Osteocyte (in vitro differentiated cells): ENCODE data around the gene GFY. TPM values are rescaled to one million over a fixed set of nuclear protein-coding genes. Genes with fewer than 3 reads are reported as not detected.

Source experiments
- DNase-seq: peaks from one replicate; pipeline ENCODE4 v3.0.0; 2021; ENCODE audit warnings: mixed read lengths; ENCODE audit not compliant: unreplicated experiment; ENCODE audit errors: extremely low spot score
- H3K27ac Mint-ChIP-seq: one replicate; pipeline ENCODE4 v1.8.0; 2021; ENCODE audit warnings: mild to moderate bottlenecking, mixed read lengths; ENCODE audit not compliant: unreplicated experiment
- H3K27me3 Mint-ChIP-seq: one replicate; pipeline ENCODE4 v1.8.0; 2021; ENCODE audit warnings: mixed read lengths; ENCODE audit not compliant: unreplicated experiment
- H3K36me3 Mint-ChIP-seq: one replicate; pipeline ENCODE4 v1.8.0; 2021; ENCODE audit warnings: mixed read lengths; ENCODE audit not compliant: unreplicated experiment
- H3K4me1 Mint-ChIP-seq: one replicate; pipeline ENCODE4 v1.8.0; 2021; ENCODE audit warnings: mixed read lengths; ENCODE audit not compliant: unreplicated experiment
- H3K4me3 Mint-ChIP-seq: one replicate; pipeline ENCODE4 v1.8.0; 2021; ENCODE audit warnings: mild to moderate bottlenecking, moderate library complexity, mixed read lengths; ENCODE audit not compliant: unreplicated experiment
- H3K9me3 Mint-ChIP-seq: one replicate; pipeline ENCODE4 v1.8.0; 2021; ENCODE audit warnings: mixed read lengths; ENCODE audit not compliant: unreplicated experiment
- total RNA-seq: library from RNA; stranded (reverse); gene quantifications from 2 replicates; pipeline ENCODE4 v1.2.1, GENCODE V29; 2021
- TF ChIP-seq, protein P1 (sequence below): fragments of 200-600 bp; sonication (generic); IDR thresholded peaks from 2 replicates; pipeline ENCODE4 v1.5.0; 2021; ENCODE audit warnings: antibody characterized with exemption, mild to moderate bottlenecking, moderate library complexity

Gene GFY
- total RNA-seq, 1 donor from 2014 or later = not detected

DNA sequence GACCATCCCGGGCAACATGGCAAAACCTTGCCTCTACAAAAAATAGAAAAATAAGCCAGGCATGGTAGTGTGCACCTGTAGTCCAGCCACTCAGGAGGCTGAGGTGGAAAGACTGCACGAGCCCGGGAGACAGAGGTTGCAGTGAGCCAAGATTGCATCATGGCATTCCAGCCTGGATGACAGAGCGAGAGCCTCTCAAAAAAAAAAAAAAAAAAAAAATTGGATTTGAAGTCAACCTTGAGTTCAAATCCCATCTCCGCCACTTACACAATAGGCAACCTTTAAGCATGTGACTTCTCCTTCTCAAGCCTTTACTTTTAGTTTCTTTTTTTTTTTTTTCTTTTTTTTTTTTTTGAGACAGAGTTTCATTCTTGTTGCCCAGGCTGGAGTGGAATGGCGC lies 25.2 kb upstream of the GFY start:
- peaks cover 9% of the 10 kb centered on the region for H3K27me3 Mint-ChIP-seq
- no peak for DNase-seq
- no peaks in the 10 kb centered on the region for H3K9me3 Mint-ChIP-seq
- H3K4me3 Mint-ChIP-seq = no peak overlapping the region
- no peak overlapping the region for H3K27ac Mint-ChIP-seq
- TF ChIP-seq, protein P1, sequence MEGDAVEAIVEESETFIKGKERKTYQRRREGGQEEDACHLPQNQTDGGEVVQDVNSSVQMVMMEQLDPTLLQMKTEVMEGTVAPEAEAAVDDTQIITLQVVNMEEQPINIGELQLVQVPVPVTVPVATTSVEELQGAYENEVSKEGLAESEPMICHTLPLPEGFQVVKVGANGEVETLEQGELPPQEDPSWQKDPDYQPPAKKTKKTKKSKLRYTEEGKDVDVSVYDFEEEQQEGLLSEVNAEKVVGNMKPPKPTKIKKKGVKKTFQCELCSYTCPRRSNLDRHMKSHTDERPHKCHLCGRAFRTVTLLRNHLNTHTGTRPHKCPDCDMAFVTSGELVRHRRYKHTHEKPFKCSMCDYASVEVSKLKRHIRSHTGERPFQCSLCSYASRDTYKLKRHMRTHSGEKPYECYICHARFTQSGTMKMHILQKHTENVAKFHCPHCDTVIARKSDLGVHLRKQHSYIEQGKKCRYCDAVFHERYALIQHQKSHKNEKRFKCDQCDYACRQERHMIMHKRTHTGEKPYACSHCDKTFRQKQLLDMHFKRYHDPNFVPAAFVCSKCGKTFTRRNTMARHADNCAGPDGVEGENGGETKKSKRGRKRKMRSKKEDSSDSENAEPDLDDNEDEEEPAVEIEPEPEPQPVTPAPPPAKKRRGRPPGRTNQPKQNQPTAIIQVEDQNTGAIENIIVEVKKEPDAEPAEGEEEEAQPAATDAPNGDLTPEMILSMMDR = no peak
- no peaks in the 10 kb centered on the region for H3K36me3 Mint-ChIP-seq
- peaks cover 19% of the 10 kb centered on the region for H3K4me1 Mint-ChIP-seq

DNA sequence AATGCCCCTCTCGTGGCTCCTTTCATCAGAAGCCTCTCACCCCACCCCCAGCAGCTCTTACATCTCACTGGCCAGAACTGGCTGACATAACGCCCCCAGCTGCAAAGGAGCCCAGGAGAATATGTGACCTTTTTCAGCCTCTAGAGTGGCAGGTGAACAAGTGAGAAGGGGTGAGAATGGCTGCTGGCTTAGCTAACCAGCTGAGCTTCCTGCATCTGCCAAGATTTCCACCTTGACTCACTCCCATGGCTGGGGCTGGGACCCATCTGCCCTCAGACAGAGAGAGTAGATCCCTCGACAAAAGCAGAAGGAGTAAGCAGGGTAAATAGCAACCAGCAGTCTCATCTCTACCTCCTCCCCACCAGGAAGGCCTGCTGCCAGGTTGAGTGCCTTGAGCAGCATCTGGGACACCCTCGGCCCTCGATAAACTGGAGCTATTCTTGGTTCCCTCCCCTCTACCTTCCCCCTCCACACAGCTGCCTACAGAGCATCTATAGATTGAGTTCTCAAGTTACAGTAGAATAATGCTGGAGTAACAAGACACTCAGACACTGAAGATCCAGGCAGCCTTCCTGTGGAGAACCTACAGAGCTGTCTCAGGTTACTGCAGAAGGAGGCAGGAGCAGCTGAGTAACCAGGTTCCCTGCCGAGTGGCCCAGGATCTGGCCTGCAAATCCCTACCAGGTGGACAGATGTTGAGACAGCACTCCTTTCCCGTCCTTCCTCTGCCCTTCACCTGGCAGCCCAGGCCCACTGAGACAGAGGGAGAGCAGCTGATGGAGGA lies 21.6 kb upstream of the GFY start:
- no peaks in the 10 kb centered on the region for H3K36me3 Mint-ChIP-seq
- peaks cover 11% of the 10 kb centered on the region for H3K27me3 Mint-ChIP-seq
- TF ChIP-seq, protein P1 = no peak
- peak overlapping the region; percentile 7 for H3K4me3 Mint-ChIP-seq
- H3K27ac Mint-ChIP-seq = peak overlapping the region; percentile 56
- DNase-seq = no peak
- H3K4me1 Mint-ChIP-seq = peaks cover 19% of the 10 kb centered on the region
- no peaks in the 10 kb centered on the region for H3K9me3 Mint-ChIP-seq

- Mint-ChIP-seq H3K27ac (no peak overlapping the region), H3K9me3 (no peaks in the 10 kb centered on the region), H3K4me1 (peaks cover 14% of the 10 kb centered on the region), H3K36me3 (no peaks in the 10 kb centered on the region), H3K4me3 (no peak overlapping the region), H3K27me3 (peaks cover 15% of the 10 kb centered on the region)
- no peak for DNase-seq
- TF ChIP-seq, protein P1 = no peak
Measured at GRCh38 chr19:49407079-49407478, 18.1 kb upstream of the GFY start.

DNA sequence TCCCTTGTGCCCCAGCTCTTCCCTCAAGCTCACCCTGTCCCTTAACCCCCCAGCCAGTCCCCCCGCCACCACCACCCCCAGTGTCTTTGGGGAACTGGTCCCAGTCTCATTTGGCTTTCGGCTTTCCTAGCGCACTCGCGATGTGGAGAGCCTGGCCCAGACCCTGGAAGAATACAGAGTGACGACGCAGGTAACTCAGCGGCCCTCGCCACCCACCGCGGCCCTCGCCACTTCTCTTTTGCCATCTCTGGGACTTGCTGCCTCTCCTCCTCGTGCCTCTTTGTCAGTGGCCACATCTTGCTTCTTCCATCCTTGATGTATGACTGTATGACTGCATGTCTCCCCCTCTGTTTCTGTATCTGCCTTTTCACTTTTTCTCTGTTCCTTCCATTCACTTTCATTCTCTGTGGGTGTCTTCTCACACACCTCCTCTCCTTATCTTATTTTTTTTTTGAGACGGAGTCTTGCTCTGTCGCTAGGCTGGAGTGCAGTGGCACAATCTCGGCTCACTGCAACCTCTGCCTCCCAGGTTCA lies 17.6 kb upstream of the GFY start:
- no peak overlapping the region for H3K4me3 Mint-ChIP-seq
- H3K36me3 Mint-ChIP-seq = no peaks in the 10 kb centered on the region
- peaks cover 15% of the 10 kb centered on the region for H3K27me3 Mint-ChIP-seq
- no peaks in the 10 kb centered on the region for H3K9me3 Mint-ChIP-seq
- no peak for DNase-seq
- H3K4me1 Mint-ChIP-seq = peaks cover 14% of the 10 kb centered on the region
- H3K27ac Mint-ChIP-seq = no peak overlapping the region
- TF ChIP-seq, protein P1 = no peak

GRCh38 chr19:49408816-49409440 lies 16.3 kb upstream of the GFY start:
- peaks cover 6% of the 10 kb centered on the region for H3K4me1 Mint-ChIP-seq
- H3K27me3 Mint-ChIP-seq = peaks cover 15% of the 10 kb centered on the region
- H3K4me3 Mint-ChIP-seq = no peak overlapping the region
- TF ChIP-seq, protein P1 = no peak
- H3K36me3 Mint-ChIP-seq = no peaks in the 10 kb centered on the region
- no peak overlapping the region for H3K27ac Mint-ChIP-seq
- no peak for DNase-seq
- H3K9me3 Mint-ChIP-seq = no peaks in the 10 kb centered on the region
